Osteoblast (primary cell): ENCODE measurements around the gene ELAVL2. TPM values are rescaled to one million over a fixed set of nuclear protein-coding genes. Genes with fewer than 3 reads are reported as not detected.

ENCODE experiments used
- DNase-seq: peaks from one replicate; pipeline ENCODE4 v3.0.0; 2011; ENCODE audit warnings: low spot score, mixed read lengths; ENCODE audit not compliant: insufficient read length; ENCODE audit errors: missing footprints
- H2AFZ ChIP-seq: 2 replicates; pipeline ENCODE4 v1.6.0; 2011; ENCODE audit warnings: mild to moderate bottlenecking, low read length
- H3K27ac ChIP-seq: 2 replicates; pipeline ENCODE4 v1.5.1; 2011; ENCODE audit warnings: mild to moderate bottlenecking, low read depth, low read length, moderate library complexity
- H3K27me3 ChIP-seq: 2 replicates; pipeline ENCODE4 v1.6.0; 2012; ENCODE audit warnings: mild to moderate bottlenecking, control low read depth, inconsistent platforms, low read length, moderate library complexity; ENCODE audit not compliant: insufficient read depth
- H3K36me3 ChIP-seq: 2 replicates; pipeline ENCODE4 v1.5.1; 2011; ENCODE audit warnings: mild to moderate bottlenecking, low read length, control low read depth, moderate library complexity; ENCODE audit not compliant: insufficient read depth
- H3K4me1 ChIP-seq: 2 replicates; pipeline ENCODE4 v1.5.1; 2011; ENCODE audit warnings: mild to moderate bottlenecking, low read length, control low read depth, moderate library complexity; ENCODE audit not compliant: insufficient read depth
- H3K4me2 ChIP-seq: 2 replicates; pipeline ENCODE4 v1.6.0; 2011; ENCODE audit warnings: mild to moderate bottlenecking, low read length; ENCODE audit not compliant: insufficient read depth
- H3K4me3 ChIP-seq: fragments of 200-600 bp; sonication (generic); 3 replicates; pipeline ENCODE4 v1.5.1; 2012; ENCODE audit warnings: mild to moderate bottlenecking, low read length, inconsistent platforms; ENCODE audit not compliant: insufficient read depth
- H3K79me2 ChIP-seq: 2 replicates; pipeline ENCODE4 v1.6.0; 2012; ENCODE audit warnings: mild to moderate bottlenecking, low read length, control low read depth, inconsistent platforms; ENCODE audit not compliant: insufficient read depth
- H3K9me3 ChIP-seq: 2 replicates; pipeline ENCODE4 v1.5.1; 2011; ENCODE audit warnings: low read depth, low read length, control low read depth
- H4K20me1 ChIP-seq: 2 replicates; pipeline ENCODE4 v1.6.0; 2012; ENCODE audit warnings: mild to moderate bottlenecking, low read length, control low read depth; ENCODE audit not compliant: insufficient read depth
- total RNA-seq: library from RNA; depleted of rRNA; stranded (reverse); fragments of >200 nt; gene quantifications from 2 replicates; pipeline ENCODE4 v1.2.3, GENCODE V29; 2012
- TF ChIP-seq, protein P1 (sequence below): IDR thresholded peaks from 2 replicates; pipeline ENCODE4 v1.5.1; 2011; ENCODE audit warnings: mild to moderate bottlenecking, low read depth, low read length, moderate library complexity; ENCODE audit errors: extremely low read depth

The ELAVL2 gene
- total RNA-seq, 1 donor, result 0.36 TPM

DNA sequence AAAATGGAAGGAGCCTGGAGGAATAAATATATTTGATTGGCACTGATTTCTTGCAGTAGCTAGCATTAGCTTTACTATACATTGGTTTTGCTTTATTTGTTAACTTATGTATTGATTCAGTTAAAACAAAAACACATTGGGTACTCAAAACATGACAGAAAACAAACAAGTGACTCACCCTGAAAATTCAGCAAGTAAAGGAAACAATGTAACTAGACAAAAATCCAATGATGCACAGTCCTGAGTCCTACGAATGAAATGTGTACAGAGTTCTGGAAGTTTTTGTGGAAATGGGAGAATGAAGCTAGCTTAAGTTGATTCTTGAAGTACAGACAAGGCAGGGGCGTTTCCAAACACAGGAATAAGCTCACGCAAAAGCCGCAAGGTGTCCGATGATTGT lies 175.0 kb downstream of the ELAVL2 start:
- no peaks in the 10 kb centered on the region for H3K27me3 ChIP-seq
- no peaks in the 10 kb centered on the region for H3K4me1 ChIP-seq
- H2AFZ ChIP-seq, result no peak overlapping the region
- no peaks in the 10 kb centered on the region for H3K36me3 ChIP-seq
- TF ChIP-seq, protein P1, sequence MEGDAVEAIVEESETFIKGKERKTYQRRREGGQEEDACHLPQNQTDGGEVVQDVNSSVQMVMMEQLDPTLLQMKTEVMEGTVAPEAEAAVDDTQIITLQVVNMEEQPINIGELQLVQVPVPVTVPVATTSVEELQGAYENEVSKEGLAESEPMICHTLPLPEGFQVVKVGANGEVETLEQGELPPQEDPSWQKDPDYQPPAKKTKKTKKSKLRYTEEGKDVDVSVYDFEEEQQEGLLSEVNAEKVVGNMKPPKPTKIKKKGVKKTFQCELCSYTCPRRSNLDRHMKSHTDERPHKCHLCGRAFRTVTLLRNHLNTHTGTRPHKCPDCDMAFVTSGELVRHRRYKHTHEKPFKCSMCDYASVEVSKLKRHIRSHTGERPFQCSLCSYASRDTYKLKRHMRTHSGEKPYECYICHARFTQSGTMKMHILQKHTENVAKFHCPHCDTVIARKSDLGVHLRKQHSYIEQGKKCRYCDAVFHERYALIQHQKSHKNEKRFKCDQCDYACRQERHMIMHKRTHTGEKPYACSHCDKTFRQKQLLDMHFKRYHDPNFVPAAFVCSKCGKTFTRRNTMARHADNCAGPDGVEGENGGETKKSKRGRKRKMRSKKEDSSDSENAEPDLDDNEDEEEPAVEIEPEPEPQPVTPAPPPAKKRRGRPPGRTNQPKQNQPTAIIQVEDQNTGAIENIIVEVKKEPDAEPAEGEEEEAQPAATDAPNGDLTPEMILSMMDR, result no peak
- H3K4me2 ChIP-seq, result no peak overlapping the region
- no peak overlapping the region for H3K4me3 ChIP-seq
- no peak for DNase-seq
- H4K20me1 ChIP-seq, result no peaks in the 10 kb centered on the region
- no peak overlapping the region for H3K27ac ChIP-seq
- no peaks in the 10 kb centered on the region for H3K79me2 ChIP-seq
- no peaks in the 10 kb centered on the region for H3K9me3 ChIP-seq

DNA sequence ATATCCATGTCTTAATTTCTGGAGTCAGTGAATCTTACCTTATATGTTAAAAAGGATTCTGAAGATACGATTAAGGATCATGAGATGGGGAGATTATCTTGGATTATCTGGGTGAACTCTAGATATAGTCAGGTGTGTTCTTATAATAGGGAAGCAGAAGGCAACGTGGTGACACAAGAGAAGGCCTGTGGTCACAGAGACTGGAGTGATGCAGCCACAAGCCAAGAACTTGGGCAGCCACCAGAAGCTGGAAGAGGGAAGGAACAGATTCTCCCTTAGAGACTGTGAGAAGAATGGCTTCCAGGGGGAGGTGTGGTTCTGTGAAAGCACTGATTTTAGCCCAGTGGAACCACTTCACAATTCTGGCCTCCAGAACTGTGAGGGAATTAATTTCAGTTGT lies 177.4 kb downstream of the ELAVL2 start:
- no peak overlapping the region for H2AFZ ChIP-seq
- no peak for DNase-seq
- H3K27ac ChIP-seq, result no peak overlapping the region
- no peaks in the 10 kb centered on the region for H3K4me1 ChIP-seq
- H4K20me1 ChIP-seq, result no peaks in the 10 kb centered on the region
- H3K9me3 ChIP-seq, result no peaks in the 10 kb centered on the region
- no peaks in the 10 kb centered on the region for H3K27me3 ChIP-seq
- no peaks in the 10 kb centered on the region for H3K79me2 ChIP-seq
- TF ChIP-seq, protein P1, result no peak
- H3K4me2 ChIP-seq, result no peak overlapping the region
- H3K36me3 ChIP-seq, result no peaks in the 10 kb centered on the region
- H3K4me3 ChIP-seq, result no peak overlapping the region

DNA sequence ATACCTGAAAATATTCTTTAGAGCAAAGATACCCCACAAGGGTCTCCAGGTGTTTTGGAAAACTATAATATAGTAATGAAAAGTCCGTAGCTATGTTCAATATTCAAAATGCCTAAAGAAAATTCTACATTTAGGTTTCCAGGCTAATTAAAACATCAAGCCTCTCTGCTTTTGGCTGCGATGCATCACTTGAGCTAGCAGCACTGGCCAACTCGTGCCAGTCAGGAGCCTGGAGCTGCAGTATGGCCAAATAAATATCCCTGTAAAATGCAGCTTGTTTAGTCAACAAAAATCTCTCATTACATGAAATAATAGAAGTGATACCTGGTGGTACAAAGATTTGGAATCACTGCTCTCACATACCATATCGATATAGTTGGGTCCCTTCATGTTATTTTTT lies 181.1 kb downstream of the ELAVL2 start:
- Histone ChIP-seq H3K4me2 (no peak overlapping the region), H3K27me3 (no peaks in the 10 kb centered on the region), H3K9me3 (no peaks in the 10 kb centered on the region), H3K36me3 (no peaks in the 10 kb centered on the region), H4K20me1 (no peaks in the 10 kb centered on the region), H3K4me3 (no peak overlapping the region), H3K27ac (no peak overlapping the region), H3K79me2 (no peaks in the 10 kb centered on the region), H2AFZ (no peak overlapping the region), H3K4me1 (no peaks in the 10 kb centered on the region)
- TF ChIP-seq, protein P1, result no peak
- DNase-seq, result no peak

DNA sequence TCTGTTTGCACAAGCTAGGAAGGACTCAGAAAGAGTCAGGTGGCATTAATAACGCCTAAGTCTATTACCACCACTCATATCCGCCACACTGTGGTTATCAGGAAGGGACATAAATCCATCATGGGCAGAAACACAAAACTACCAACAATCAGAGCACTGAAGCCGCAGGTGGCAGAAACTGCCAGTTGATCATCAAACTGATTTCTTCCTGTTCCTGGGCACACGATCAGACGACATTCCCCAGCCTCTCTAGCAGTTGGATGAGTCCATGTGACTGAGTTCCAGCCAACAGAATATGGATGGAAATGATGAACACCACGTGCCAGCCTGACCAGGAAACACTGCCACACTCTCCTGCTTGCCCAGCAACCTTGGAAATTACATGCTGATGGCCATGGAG lies 181.7 kb downstream of the ELAVL2 start:
- no peaks in the 10 kb centered on the region for H3K9me3 ChIP-seq
- TF ChIP-seq, protein P1, result no peak
- no peaks in the 10 kb centered on the region for H4K20me1 ChIP-seq
- no peaks in the 10 kb centered on the region for H3K36me3 ChIP-seq
- H3K27me3 ChIP-seq, result no peaks in the 10 kb centered on the region
- H3K4me3 ChIP-seq, result no peak overlapping the region
- H3K27ac ChIP-seq, result no peak overlapping the region
- no peak for DNase-seq
- no peaks in the 10 kb centered on the region for H3K79me2 ChIP-seq
- no peak overlapping the region for H2AFZ ChIP-seq
- H3K4me2 ChIP-seq, result no peak overlapping the region
- H3K4me1 ChIP-seq, result no peaks in the 10 kb centered on the region
